NB4 (cell line): Measurements from ENCODE around the gene ABCC3.

Experiments
- MAX ChIP-seq: IDR thresholded peaks from 2 replicates; pipeline ENCODE4 v1.6.1; 2011; ENCODE audit warnings: low read depth, low read length
- MYC ChIP-seq: IDR thresholded peaks from 2 replicates; pipeline ENCODE4 v1.6.1; 2011; ENCODE audit warnings: low read depth, low read length
- POLR2A ChIP-seq: IDR thresholded peaks from 2 replicates; pipeline ENCODE4 v1.6.1; 2011; ENCODE audit warnings: mild to moderate bottlenecking; ENCODE audit not compliant: insufficient read length; ENCODE audit errors: extremely low read depth
- TF ChIP-seq, protein P1 (sequence below): IDR thresholded peaks from one replicate; pipeline ENCODE4 v1.5.1; 2012; ENCODE audit warnings: low read depth, low read length

DNA sequence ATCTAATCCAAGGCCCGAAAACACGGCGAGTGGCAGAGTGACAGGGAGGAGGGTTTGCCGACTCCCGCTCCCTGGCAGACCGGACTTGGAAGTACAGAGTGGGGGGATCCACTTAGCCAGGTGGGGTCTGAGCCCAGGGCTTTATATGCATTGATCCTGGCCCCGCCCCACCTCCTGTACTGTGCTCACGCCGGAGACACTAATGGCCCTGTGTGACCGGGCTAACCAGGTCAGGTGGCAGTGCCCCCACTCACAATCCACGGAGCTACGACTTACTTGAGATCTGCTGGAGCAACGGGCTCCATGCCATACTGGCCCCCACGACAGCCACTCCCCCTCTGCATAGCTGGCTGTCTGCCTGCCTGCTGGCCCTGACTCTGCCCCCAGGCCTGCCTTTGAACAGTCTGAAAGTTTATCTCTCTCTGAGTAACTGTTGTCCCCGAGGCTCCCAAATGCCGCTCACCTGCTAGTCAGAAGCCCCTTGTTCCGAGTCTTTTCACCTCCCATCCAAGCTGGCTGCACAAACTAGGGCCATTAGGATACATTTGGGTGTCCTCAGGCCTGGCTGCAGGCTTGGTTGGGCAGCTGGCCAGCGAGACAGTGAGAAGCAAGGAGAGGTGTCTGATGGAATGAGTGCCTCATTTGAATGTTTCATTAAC is 46.2 kb upstream of the ABCC3 start:
- no peak for TF ChIP-seq POLR2A
- TF ChIP-seq, protein P1, sequence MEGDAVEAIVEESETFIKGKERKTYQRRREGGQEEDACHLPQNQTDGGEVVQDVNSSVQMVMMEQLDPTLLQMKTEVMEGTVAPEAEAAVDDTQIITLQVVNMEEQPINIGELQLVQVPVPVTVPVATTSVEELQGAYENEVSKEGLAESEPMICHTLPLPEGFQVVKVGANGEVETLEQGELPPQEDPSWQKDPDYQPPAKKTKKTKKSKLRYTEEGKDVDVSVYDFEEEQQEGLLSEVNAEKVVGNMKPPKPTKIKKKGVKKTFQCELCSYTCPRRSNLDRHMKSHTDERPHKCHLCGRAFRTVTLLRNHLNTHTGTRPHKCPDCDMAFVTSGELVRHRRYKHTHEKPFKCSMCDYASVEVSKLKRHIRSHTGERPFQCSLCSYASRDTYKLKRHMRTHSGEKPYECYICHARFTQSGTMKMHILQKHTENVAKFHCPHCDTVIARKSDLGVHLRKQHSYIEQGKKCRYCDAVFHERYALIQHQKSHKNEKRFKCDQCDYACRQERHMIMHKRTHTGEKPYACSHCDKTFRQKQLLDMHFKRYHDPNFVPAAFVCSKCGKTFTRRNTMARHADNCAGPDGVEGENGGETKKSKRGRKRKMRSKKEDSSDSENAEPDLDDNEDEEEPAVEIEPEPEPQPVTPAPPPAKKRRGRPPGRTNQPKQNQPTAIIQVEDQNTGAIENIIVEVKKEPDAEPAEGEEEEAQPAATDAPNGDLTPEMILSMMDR, result no peak
- no peak for TF ChIP-seq MAX
- no peak for TF ChIP-seq MYC
